ENCODE measurements around the gene SHROOM3. TPM values are rescaled to one million over a fixed set of nuclear protein-coding genes. Genes with fewer than 3 reads are reported as not detected.

The SHROOM3 gene
- total RNA-seq, 2 donors from 2014 or later, result 18.1 to 21.8 TPM

- peaks cover 6% of the 10 kb centered on the region for H3K4me1 ChIP-seq (ENCODE audit: control insufficient read depth, insufficient read depth, low read length)
- no peak overlapping the region for H3K4me3 ChIP-seq (ENCODE audit: low read length)
- no peaks in the 10 kb centered on the region for H3K36me3 ChIP-seq (ENCODE audit: control insufficient read depth, insufficient read depth, low read length)
- Mint-ChIP-seq H3K9me3 (no peaks in the 10 kb centered on the region), H3K27me3 (ENCODE audit: insufficient read depth) (peaks cover 3% of the 10 kb centered on the region), H3K4me3 (no peak overlapping the region), H3K27ac (no peak overlapping the region), H3K4me1 (peaks cover 24% of the 10 kb centered on the region), H3K36me3 (ENCODE audit: low read depth) (no peaks in the 10 kb centered on the region)
- no peak for TF ChIP-seq CTCF (conservative IDR thresholded peaks at IDR 0.05)
- no peaks in the 10 kb centered on the region for H3K27me3 ChIP-seq (ENCODE audit: control insufficient read depth, insufficient read depth, low read length, poor library complexity, severe bottlenecking)
- no peak overlapping the region for H3K27ac ChIP-seq (ENCODE audit: low read depth, low read length)
- 96 to 100% methylated on average over 1 to 2 of the region's 2 CpGs for WGBS, 2 experiments (ENCODE audit: insufficient coverage in 1 of 2, insufficient read length in 1 of 2)
- no peak overlapping the region for H3K9ac ChIP-seq (ENCODE audit: extremely low read depth, low read length, poor library complexity, severe bottlenecking)
- no peaks in the 10 kb centered on the region for H3K9me3 ChIP-seq (ENCODE audit: control insufficient read depth, low read length)
- no peak for DNase-seq
Observed at GRCh38 chr4:76582074-76582816, 147.2 kb downstream of the SHROOM3 start.

- Histone ChIP-seq H3K4me1 (ENCODE audit: control insufficient read depth, insufficient read depth, low read length) (peaks cover 7% of the 10 kb centered on the region), H3K36me3 (ENCODE audit: control insufficient read depth, insufficient read depth, low read length) (no peaks in the 10 kb centered on the region), H3K9me3 (ENCODE audit: control insufficient read depth, low read length) (no peaks in the 10 kb centered on the region), H3K9ac (ENCODE audit: extremely low read depth, low read length, poor library complexity, severe bottlenecking) (no peak overlapping the region), H3K27ac (ENCODE audit: low read depth, low read length) (no peak overlapping the region), H3K4me3 (ENCODE audit: low read length) (no peak overlapping the region), H3K27me3 (ENCODE audit: control insufficient read depth, insufficient read depth, low read length, poor library complexity, severe bottlenecking) (no peaks in the 10 kb centered on the region)
- DNase-seq, result no peak
- WGBS, 2 experiments (ENCODE audit: insufficient coverage in 1 of 2, insufficient read length in 1 of 2), result 94 to 98% methylated on average over 2 to 3 of the region's 3 CpGs
- no peak overlapping the region for H3K4me3 Mint-ChIP-seq
- H3K9me3 Mint-ChIP-seq, result no peaks in the 10 kb centered on the region
- no peak for TF ChIP-seq CTCF (conservative IDR thresholded peaks at IDR 0.05)
- H3K36me3 Mint-ChIP-seq (ENCODE audit: low read depth), result no peaks in the 10 kb centered on the region
- no peak overlapping the region for H3K27ac Mint-ChIP-seq
- H3K27me3 Mint-ChIP-seq (ENCODE audit: insufficient read depth), result peaks cover 3% of the 10 kb centered on the region
- peaks cover 28% of the 10 kb centered on the region for H3K4me1 Mint-ChIP-seq
Observed at GRCh38 chr4:76582817-76583087, 147.7 kb downstream of the SHROOM3 start.

GRCh38 chr4:76584241-76585152 is 149.5 kb downstream of the SHROOM3 start:
- Mint-ChIP-seq H3K4me1 (peaks cover 41% of the 10 kb centered on the region), H3K27me3 (ENCODE audit: insufficient read depth) (peaks cover 3% of the 10 kb centered on the region), H3K4me3 (no peak overlapping the region), H3K27ac (no peak overlapping the region), H3K9me3 (no peaks in the 10 kb centered on the region), H3K36me3 (ENCODE audit: low read depth) (no peaks in the 10 kb centered on the region)
- WGBS, 2 experiments (ENCODE audit: insufficient coverage in 1 of 2, insufficient read length in 1 of 2), result 78 to 88% methylated on average over 6 to 9 of the region's 9 CpGs
- peaks cover 12% of the 10 kb centered on the region for H3K4me1 ChIP-seq (ENCODE audit: control insufficient read depth, insufficient read depth, low read length)
- TF ChIP-seq CTCF (conservative IDR thresholded peaks at IDR 0.05), result no peak
- H3K9ac ChIP-seq (ENCODE audit: extremely low read depth, low read length, poor library complexity, severe bottlenecking), result no peak overlapping the region
- no peak overlapping the region for H3K4me3 ChIP-seq (ENCODE audit: low read length)
- no peak for DNase-seq
- no peaks in the 10 kb centered on the region for H3K9me3 ChIP-seq (ENCODE audit: control insufficient read depth, low read length)
- no peaks in the 10 kb centered on the region for H3K27me3 ChIP-seq (ENCODE audit: control insufficient read depth, insufficient read depth, low read length, poor library complexity, severe bottlenecking)
- no peaks in the 10 kb centered on the region for H3K36me3 ChIP-seq (ENCODE audit: control insufficient read depth, insufficient read depth, low read length)
- peak overlapping the region; percentile 97 for H3K27ac ChIP-seq (ENCODE audit: low read depth, low read length)

Data from endodermal cell (in vitro differentiated cells).